Esophagus squamous epithelium (tissue), 4 donors: ENCODE measurements around the gene GAK.

Experiments
- POLR2A ChIP-seq, 4 donors: fragments of 450-650 bp; IDR thresholded peaks; one replicate each; pipeline ENCODE4 v1.6.1; 2017; ENCODE audit warnings: antibody characterized with exemption in 4 of 4, mild to moderate bottlenecking in 4 of 4, moderate library complexity in 3 of 4
- TF ChIP-seq, protein P1 (sequence below), 6 experiments: fragments of 450-650 bp in 4 of 6; fragments of 200-600 bp in 2 of 6; sonication (generic) in 2 of 6; IDR thresholded peaks; one replicate each; pipeline ENCODE4 v1.5.1; 2016 to 2019; ENCODE audit warnings: antibody characterized with exemption in 6 of 6, mild to moderate bottlenecking in 4 of 6, moderate library complexity in 4 of 6

DNA sequence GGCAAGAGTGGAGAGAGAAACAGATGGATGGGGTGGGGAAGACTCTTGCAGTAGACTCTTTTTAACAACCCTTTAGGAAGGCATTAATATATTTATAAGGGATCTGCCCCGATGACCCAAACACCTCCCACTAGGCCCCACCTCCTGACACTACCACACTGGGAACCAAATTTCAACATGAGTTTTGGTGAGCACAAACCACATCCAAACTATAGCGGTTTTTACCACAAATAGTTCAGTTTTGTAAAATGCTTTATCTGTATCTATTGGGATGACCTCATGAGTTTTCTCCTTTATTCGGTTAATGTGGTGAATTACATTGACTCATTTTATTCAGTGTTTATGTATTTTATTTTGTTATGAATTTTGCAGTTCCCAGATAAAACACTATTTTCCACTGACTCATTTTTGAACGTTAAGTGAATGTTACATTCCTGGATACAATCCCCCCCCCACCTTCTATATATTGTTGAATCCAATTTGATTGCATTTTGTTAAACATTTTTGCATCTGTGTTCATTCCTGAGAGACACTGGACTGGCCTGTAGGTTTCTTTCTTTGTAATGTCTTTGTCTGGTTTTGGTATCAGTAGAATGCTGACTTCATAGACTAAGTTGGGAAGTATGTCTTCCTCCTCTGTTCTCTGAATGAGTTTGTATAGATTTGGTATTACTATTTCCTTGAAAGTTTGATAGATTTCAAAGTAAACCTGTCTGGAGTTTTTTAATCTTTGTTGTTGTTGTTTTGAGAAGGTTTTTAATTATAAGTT lies 92.3 kb downstream of the GAK start:
- TF ChIP-seq, protein P1, sequence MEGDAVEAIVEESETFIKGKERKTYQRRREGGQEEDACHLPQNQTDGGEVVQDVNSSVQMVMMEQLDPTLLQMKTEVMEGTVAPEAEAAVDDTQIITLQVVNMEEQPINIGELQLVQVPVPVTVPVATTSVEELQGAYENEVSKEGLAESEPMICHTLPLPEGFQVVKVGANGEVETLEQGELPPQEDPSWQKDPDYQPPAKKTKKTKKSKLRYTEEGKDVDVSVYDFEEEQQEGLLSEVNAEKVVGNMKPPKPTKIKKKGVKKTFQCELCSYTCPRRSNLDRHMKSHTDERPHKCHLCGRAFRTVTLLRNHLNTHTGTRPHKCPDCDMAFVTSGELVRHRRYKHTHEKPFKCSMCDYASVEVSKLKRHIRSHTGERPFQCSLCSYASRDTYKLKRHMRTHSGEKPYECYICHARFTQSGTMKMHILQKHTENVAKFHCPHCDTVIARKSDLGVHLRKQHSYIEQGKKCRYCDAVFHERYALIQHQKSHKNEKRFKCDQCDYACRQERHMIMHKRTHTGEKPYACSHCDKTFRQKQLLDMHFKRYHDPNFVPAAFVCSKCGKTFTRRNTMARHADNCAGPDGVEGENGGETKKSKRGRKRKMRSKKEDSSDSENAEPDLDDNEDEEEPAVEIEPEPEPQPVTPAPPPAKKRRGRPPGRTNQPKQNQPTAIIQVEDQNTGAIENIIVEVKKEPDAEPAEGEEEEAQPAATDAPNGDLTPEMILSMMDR (IDR thresholded peaks at IDR 0.05), result no peak
- no peak for TF ChIP-seq POLR2A (IDR thresholded peaks at IDR 0.05)
